Rectal smooth muscle tissue (tissue), 1 donor: ENCODE data around the gene SURF6.
"Not testable (repeated sequence)": the region's sequence is repeated elsewhere in the genome, so short reads cannot be mapped to it uniquely, and the experiment has no call there.

ENCODE experiments used
- H3K27ac ChIP-seq: one replicate; pipeline ENCODE4 v1.7.0; 2013; ENCODE audit warnings: low read depth, low read length, inconsistent platforms
- H3K27me3 ChIP-seq: one replicate; pipeline ENCODE4 v1.7.0; 2013; ENCODE audit warnings: low read length; ENCODE audit not compliant: control insufficient read depth, insufficient read depth
- H3K36me3 ChIP-seq: one replicate; pipeline ENCODE4 v1.7.0; 2013; ENCODE audit warnings: low read length; ENCODE audit not compliant: control insufficient read depth, insufficient read depth
- H3K4me1 ChIP-seq: one replicate; pipeline ENCODE4 v1.7.0; 2013; ENCODE audit warnings: low read length; ENCODE audit not compliant: control insufficient read depth, insufficient read depth
- H3K4me3 ChIP-seq: one replicate; pipeline ENCODE4 v1.7.0; 2013; ENCODE audit warnings: low read length
- H3K9ac ChIP-seq: one replicate; pipeline ENCODE4 v1.7.0; 2013; ENCODE audit warnings: low read length

The SURF6 gene

DNA sequence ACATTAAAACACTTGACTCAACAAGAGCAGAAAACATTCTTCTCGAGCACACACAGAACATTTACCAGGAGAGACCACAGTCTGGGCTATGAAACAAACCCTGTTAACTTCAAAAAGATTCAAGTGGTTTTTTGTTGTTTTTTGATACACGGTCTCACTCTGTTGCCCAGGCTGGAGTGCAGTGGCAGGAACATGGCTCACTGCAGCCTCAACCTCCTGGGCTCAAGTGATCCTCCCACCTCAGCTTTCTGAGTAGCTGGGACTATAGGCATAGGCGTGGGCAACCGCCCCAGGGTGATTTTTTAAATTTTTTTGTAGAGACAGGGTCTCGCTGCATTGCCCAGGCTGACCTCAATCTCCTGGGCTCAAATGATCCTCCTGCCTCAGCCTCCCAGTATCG, 9.0 kb downstream of the SURF6 start:
- not testable (repeated sequence) for H3K27ac ChIP-seq, H3K9ac ChIP-seq, H3K4me3 ChIP-seq, H3K4me1 ChIP-seq, H3K27me3 ChIP-seq
- H3K36me3 ChIP-seq = peaks cover 15% of the 10 kb centered on the region

GRCh38 chr9:133323991-133324703, 11.8 kb downstream of the SURF6 start:
- no peaks in the 10 kb centered on the region for H3K27me3 ChIP-seq

GRCh38 chr9:133323211-133323610, 12.8 kb downstream of the SURF6 start:
- Histone ChIP-seq H3K27me3 (no peaks in the 10 kb centered on the region), H3K4me1 (no peaks in the 10 kb centered on the region), H3K36me3 (no peaks in the 10 kb centered on the region), H3K4me3 (no peak overlapping the region), H3K9ac (no peak overlapping the region), H3K27ac (no peak overlapping the region)

More at GRCh38 chr9:133323991-133324703, 11.8 kb downstream of the SURF6 start:
- no peak overlapping the region for H3K4me3 ChIP-seq
- no peak overlapping the region for H3K27ac ChIP-seq
- no peak overlapping the region for H3K9ac ChIP-seq
- no peaks in the 10 kb centered on the region for H3K4me1 ChIP-seq
- H3K36me3 ChIP-seq = no peaks in the 10 kb centered on the region

- H3K27me3 ChIP-seq = no peaks in the 10 kb centered on the region
- H3K36me3 ChIP-seq = no peaks in the 10 kb centered on the region
- no peaks in the 10 kb centered on the region for H3K4me1 ChIP-seq
- H3K4me3 ChIP-seq = no peak overlapping the region
- H3K27ac ChIP-seq = no peak overlapping the region
- no peak overlapping the region for H3K9ac ChIP-seq
Observed at GRCh38 chr9:133322701-133323100, 13.3 kb downstream of the SURF6 start.

DNA sequence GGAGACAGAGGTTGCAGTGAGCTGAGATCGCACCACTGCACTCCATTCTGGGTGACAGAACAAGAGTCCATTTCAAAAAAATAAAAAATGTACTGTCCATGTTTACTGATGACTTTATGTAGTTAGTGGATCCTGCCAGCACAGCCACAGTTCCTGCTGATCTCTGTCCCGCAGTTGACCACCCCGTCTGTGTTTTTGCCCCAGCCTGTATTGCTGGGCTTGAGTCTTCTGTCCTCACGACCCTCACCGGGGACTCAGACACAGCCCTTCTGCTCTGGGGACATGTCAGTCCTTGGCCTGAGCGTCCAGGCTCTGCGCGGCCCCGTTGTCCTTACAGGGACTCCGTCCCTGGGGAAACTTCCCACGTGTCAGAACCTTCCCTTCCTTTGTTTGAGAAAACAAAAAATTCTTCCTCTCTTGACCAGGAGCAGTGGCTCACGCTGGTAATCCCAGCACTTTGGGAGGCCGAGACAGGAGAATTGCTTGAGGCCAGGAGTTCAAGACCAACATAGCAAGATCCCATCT, 14.5 kb downstream of the SURF6 start:
- no peaks in the 10 kb centered on the region for H3K27me3 ChIP-seq
- H3K36me3 ChIP-seq = no peaks in the 10 kb centered on the region
- no peak overlapping the region for H3K4me3 ChIP-seq
- no peak overlapping the region for H3K27ac ChIP-seq
- no peaks in the 10 kb centered on the region for H3K4me1 ChIP-seq
- no peak overlapping the region for H3K9ac ChIP-seq

GRCh38 chr9:133320421-133320881, 15.5 kb downstream of the SURF6 start:
- Histone ChIP-seq H3K27ac (no peak overlapping the region), H3K4me3 (no peak overlapping the region), H3K4me1 (no peaks in the 10 kb centered on the region), H3K27me3 (no peaks in the 10 kb centered on the region), H3K9ac (no peak overlapping the region), H3K36me3 (no peaks in the 10 kb centered on the region)

GRCh38 chr9:133317551-133317950, 18.4 kb downstream of the SURF6 start:
- H3K9ac ChIP-seq, H3K27ac ChIP-seq, H3K4me3 ChIP-seq, H3K27me3 ChIP-seq, H3K4me1 ChIP-seq, H3K36me3 ChIP-seq: not testable (repeated sequence)

DNA sequence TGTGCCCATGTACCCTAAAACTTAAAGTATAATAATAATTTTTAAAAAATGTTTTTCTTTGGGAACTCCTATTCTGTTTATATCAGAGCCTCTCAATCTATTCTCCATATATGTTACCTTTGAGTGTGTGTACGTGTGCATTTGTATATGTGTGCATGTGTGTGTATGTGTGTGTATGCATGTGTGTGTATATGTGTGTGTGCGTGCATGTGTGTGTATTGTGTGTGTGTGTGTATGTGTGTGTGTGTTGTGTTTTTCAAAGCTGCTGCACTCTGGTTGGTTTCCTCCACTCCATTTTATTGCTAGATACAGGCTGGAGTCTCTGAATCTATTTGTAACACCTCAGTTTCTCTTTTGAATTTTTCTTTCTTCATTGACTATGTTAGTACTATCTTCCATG, 20.0 kb downstream of the SURF6 start:
- Histone ChIP-seq H3K9ac (no peak overlapping the region), H3K27me3 (no peaks in the 10 kb centered on the region), H3K27ac (no peak overlapping the region), H3K4me1 (no peaks in the 10 kb centered on the region), H3K36me3 (no peaks in the 10 kb centered on the region), H3K4me3 (no peak overlapping the region)

DNA sequence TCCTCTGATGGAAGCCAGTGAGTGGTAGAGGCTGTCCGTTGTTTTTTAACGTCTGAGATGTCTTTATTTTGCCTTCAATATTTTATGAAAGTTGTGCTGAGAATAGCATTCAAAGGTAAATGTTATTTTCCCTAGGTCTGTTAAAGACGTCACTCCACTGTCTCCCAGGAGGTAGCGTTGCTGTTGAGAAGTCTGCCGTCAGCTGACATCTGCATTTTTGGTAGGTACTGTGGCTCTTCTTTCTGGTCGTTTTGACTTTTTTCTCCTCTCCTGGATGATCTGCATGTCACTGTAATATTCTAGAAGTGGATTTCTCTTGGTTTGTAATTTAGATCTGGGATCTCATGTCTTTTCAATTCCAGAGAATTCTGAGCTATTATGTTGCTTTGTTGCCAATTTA, 26.4 kb downstream of the SURF6 start:
- Histone ChIP-seq H3K9ac (no peak overlapping the region), H3K36me3 (no peaks in the 10 kb centered on the region), H3K27me3 (no peaks in the 10 kb centered on the region), H3K27ac (no peak overlapping the region), H3K4me3 (no peak overlapping the region), H3K4me1 (no peaks in the 10 kb centered on the region)

DNA sequence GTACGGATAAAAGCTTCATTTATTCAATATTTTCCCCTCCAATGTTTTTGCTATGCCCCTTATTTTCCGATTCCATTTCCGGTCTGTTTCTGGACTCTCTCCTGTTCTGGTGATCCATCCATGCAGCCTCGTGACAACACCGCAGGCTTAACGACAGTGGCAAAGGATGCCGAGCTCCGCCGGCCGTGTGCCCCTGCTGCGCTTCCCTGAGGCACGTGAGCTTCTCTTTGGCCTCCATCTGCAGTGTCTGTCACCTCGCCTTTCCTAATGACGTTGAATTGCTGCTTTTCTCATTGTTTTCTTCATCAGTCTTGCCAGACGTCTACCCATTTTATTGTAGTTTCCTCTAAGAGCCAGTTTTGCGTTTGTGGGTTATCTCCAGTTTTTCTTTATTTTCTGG, 28.7 kb downstream of the SURF6 start:
- H3K27ac ChIP-seq = no peak overlapping the region
- no peak overlapping the region for H3K4me3 ChIP-seq
- no peaks in the 10 kb centered on the region for H3K36me3 ChIP-seq
- H3K9ac ChIP-seq = no peak overlapping the region
- H3K4me1 ChIP-seq = no peaks in the 10 kb centered on the region
- H3K27me3 ChIP-seq = no peaks in the 10 kb centered on the region

DNA sequence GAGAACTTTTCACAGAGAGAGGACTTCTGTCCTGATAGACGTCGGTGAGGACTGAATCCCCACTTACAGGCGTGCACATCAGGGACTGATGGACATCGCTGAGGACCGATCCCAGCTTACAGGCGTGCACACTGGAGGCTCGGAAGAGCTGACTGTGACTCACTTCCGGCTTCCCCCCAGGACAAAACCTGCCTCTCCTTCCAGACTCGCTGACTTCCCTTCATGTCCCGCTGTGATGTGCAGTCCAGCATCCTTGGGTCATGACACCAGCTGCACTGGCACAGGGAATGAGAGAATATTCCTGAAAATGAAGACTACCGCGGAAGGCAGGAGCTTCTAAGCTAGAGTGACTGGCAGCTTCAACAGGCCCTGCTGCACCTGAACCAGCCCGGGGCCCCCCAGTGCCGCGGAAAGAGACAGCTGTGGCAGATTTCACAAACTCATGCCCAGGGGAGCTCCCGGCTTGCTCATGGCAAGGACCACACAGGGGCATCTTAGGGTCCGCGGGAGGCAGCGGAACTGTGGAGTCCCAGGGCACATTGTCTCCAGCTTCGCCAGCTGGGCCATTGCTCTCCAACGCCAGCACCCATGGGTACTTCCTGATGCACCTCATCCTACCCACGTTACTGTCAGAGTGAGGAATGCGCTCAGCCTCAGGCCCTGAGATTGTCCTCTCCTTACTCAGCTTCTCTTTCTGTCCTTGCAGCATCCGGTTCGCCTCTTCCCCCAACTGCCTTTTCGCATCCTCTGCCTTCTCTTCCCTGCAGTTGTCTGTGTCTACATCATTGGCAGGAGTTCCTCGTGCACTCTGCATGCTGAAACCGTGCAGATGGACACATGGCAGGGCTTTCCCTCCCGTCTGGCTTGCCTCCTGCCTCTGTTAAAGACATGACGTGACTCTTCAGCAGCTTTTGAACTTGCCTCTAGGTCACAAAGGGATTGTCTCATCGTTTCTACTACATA, 29.5 kb downstream of the SURF6 start:
- no peak overlapping the region for H3K4me3 ChIP-seq
- no peak overlapping the region for H3K27ac ChIP-seq
- H3K27me3 ChIP-seq = no peaks in the 10 kb centered on the region
- no peak overlapping the region for H3K9ac ChIP-seq
- H3K36me3 ChIP-seq = no peaks in the 10 kb centered on the region
- H3K4me1 ChIP-seq = no peaks in the 10 kb centered on the region

DNA sequence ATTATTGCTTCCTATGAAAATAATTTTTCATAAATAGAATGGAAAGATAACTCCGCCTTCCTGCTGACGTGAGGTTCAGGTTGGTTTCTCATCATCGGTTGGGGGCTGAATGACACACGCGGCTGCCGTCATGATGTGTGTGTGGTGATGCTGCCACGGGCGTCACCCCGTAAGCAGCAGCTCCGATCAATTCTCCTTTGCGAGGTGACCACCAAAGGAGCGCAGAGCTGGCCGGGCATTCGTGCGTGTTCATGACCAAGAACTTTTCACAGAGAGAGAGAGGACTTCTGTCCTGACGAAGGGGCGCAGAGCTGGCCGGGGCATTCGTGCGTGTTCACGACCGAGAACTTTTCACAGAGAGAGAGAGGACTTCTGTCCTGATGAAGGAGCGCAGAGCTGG, 30.3 kb downstream of the SURF6 start:
- Histone ChIP-seq H3K27me3 (no peaks in the 10 kb centered on the region), H3K27ac (no peak overlapping the region), H3K4me3 (no peak overlapping the region), H3K4me1 (no peaks in the 10 kb centered on the region), H3K36me3 (no peaks in the 10 kb centered on the region), H3K9ac (no peak overlapping the region)
